Suprapubic skin (tissue), 4 donors: ENCODE measurements around the gene ULK1. TPM values are rescaled to one million over a fixed set of nuclear protein-coding genes. Genes with fewer than 3 reads are reported as not detected.

Experiments
- DNase-seq, 2 donors: peaks; one replicate each; pipeline ENCODE4 v3.0.0-alpha.2; 2019; ENCODE audit warnings: low spot score in 2 of 2
- H3K27ac ChIP-seq: fragments of 200-600 bp; sonication (generic); one replicate; pipeline ENCODE4 v1.5.1; 2019
- H3K27me3 ChIP-seq: fragments of 200-600 bp; sonication (generic); one replicate; pipeline ENCODE4 v1.5.1; 2019
- H3K36me3 ChIP-seq: fragments of 200-600 bp; sonication (generic); one replicate; pipeline ENCODE4 v1.5.1; 2019
- H3K4me1 ChIP-seq: fragments of 200-600 bp; sonication (generic); one replicate; pipeline ENCODE4 v1.5.1; 2019
- H3K4me3 ChIP-seq: fragments of 200-600 bp; sonication (generic); one replicate; pipeline ENCODE4 v1.5.1; 2019; ENCODE audit warnings: mild to moderate bottlenecking
- H3K9me3 ChIP-seq: fragments of 200-600 bp; sonication (generic); one replicate; pipeline ENCODE4 v1.5.1; 2019
- CTCF ChIP-seq, 2 donors: fragments of 200-600 bp in 1 of 2; fragments of 450-650 bp in 1 of 2; sonication (generic) in 1 of 2; IDR thresholded peaks; one replicate each; pipeline ENCODE4 v1.5.1; 2016 to 2019; ENCODE audit warnings: antibody characterized with exemption in 2 of 2, mild to moderate bottlenecking in 1 of 2, moderate library complexity in 1 of 2
- EP300 ChIP-seq: sonication (generic); formaldehyde crosslinking; IDR thresholded peaks from one replicate; pipeline ENCODE4 v1.6.1; 2017; ENCODE audit warnings: antibody characterized with exemption
- POLR2A ChIP-seq, 2 donors: fragments of 450-650 bp; IDR thresholded peaks; one replicate each; pipeline ENCODE4 v1.6.1; 2017; ENCODE audit warnings: antibody characterized with exemption in 2 of 2, mild to moderate bottlenecking in 2 of 2, moderate library complexity in 2 of 2
- POLR2AphosphoS5 ChIP-seq, 3 donors: sonication (generic); formaldehyde crosslinking; IDR thresholded peaks; one replicate each; pipeline ENCODE4 v1.6.1; 2017; ENCODE audit warnings: antibody characterized with exemption in 3 of 3
- WGBS: methylation state at CpG from one replicate; pipeline ENCODE4 v1.1.5; 2018; 5-methylcytosine and 5-hydroxymethylcytosine counted together
- total RNA-seq, 4 donors: library from RNA; depleted of rRNA; stranded (reverse); fragments of >200 nt; gene quantifications; one replicate each; pipeline ENCODE4 v1.1.0, GENCODE V29; 2016

Gene ULK1
- total RNA-seq, 4 donors from 2014 or later = 37.0 to 102 (median 65.7) TPM

GRCh38 chr12:131900397-131900796, 6.0 kb downstream of the ULK1 start:
- Histone ChIP-seq H3K4me1 (peaks cover 78% of the 10 kb centered on the region), H3K9me3 (no peaks in the 10 kb centered on the region), H3K36me3 (peaks cover 18% of the 10 kb centered on the region), H3K27me3 (no peaks in the 10 kb centered on the region), H3K4me3 (no peak overlapping the region), H3K27ac (no peak overlapping the region)
- TF ChIP-seq POLR2AphosphoS5 (IDR thresholded peaks at IDR 0.05) = no peak
- TF ChIP-seq POLR2A (IDR thresholded peaks at IDR 0.05) = no peak
- no peak for TF ChIP-seq EP300
- no peak for TF ChIP-seq CTCF (IDR thresholded peaks at IDR 0.05)
- WGBS = 56% methylated on average over 6 of the region's 6 CpGs
- no peak for DNase-seq

DNA sequence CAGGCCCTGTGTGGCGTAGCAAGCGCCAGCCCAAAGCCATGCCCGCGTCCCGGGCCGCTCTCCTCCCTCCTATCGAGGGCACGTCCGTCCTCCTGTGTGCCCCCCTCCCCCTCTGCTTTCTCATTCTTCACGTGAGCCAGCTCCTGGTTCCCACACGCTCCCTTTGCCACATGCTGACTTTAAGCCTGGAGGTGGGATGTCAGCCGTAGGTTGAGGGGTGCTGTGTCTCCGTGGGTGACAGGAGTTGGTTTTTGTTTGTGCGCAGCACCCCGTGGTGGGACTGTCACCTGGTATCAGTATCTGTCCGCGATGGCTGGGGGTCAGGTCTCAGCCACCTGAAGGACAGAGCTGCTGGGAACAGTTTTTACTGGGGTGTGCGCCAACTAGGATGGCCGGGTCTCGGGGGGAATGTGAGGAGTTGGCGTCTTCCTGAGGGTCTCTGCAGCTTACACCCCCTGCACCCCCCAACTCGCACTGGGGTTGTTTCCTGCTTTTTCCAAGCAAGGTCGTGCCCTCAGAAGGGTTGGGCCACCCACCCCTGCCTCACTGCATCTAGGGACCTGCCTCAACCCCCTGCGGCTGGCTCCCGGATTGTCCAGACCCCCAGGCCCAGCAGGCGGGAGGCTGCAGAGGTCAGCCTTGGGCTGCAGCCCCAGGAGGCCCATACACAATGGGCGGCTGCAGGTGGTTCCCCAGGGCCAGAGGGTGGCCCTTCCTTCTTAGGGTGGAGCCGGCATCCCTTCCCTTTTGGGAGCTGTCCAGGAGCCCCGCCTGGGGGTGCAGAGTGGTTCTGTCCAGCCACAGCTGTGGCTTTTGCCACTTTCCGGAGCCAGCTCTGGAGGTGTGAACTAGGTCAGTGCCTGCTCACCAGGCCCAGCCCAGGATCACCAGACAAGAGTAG, 7.3 kb downstream of the ULK1 start:
- TF ChIP-seq EP300 (no peak), POLR2AphosphoS5 (IDR thresholded peaks at IDR 0.05) (no peak), CTCF (IDR thresholded peaks at IDR 0.05) (no peak), POLR2A (IDR thresholded peaks at IDR 0.05) (no peak)
- H3K27ac ChIP-seq = no peak overlapping the region
- 62% methylated on average over 26 of the region's 30 CpGs for WGBS
- peaks cover 67% of the 10 kb centered on the region for H3K4me1 ChIP-seq
- peak in 1 of 2 donors; percentile 71 for DNase-seq
- H3K27me3 ChIP-seq = no peaks in the 10 kb centered on the region
- H3K4me3 ChIP-seq = peak overlapping the region; percentile 1
- H3K9me3 ChIP-seq = no peaks in the 10 kb centered on the region
- H3K36me3 ChIP-seq = peaks cover 21% of the 10 kb centered on the region

DNA sequence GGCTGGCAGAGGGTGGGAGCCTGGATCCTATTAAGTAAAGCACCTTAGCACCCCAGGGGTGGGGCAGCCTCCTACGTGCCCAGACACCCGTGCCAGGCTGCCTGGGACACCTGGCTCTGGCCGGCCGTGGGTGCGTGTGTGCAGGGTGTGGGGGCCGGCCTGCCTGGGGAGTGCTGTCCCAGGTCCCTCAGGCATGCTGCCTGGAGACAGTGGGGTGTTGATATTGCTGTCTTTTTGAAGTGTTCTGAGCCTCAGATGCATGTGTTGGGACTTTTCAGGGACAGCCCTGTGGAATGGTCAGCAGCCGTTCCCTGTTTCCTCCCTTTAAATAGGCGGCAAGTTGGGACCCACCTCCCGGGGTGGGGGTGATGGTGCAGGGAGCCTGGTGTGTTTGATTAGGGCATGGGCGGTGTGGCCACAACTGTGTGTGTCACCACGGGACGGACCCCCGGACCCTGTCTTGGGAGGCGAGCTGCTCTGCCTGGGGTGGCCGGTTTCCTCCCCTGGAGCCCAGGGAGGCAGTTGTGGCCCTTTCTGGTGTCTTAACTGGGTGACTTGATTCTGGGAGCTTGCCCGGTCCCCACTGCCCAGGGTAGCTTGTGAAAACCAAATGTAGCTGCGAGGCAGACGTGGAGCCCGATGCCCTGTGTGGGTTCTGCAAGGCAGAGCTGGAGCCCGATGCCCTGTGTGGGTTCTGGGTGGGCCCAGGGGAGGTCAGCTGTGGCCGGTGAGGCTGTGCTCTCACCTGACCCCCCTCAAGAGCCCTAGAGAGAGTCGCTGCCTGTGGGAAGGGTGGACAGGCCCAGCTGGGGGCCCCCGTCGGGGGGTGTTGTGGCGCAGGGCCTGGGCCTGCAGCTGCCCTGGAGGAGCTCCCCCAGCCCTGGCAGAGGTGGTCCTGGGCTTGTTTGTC, 8.2 kb downstream of the ULK1 start:
- Histone ChIP-seq H3K4me3 (peak overlapping the region; percentile 1), H3K27me3 (no peaks in the 10 kb centered on the region), H3K27ac (no peak overlapping the region), H3K4me1 (peaks cover 58% of the 10 kb centered on the region), H3K36me3 (peaks cover 24% of the 10 kb centered on the region), H3K9me3 (no peaks in the 10 kb centered on the region)
- TF ChIP-seq POLR2AphosphoS5 (IDR thresholded peaks at IDR 0.05) (no peak), CTCF (IDR thresholded peaks at IDR 0.05) (no peak), POLR2A (IDR thresholded peaks at IDR 0.05) (no peak), EP300 (no peak)
- WGBS = 77% methylated on average over 14 of the region's 25 CpGs
- DNase-seq = peak in 1 of 2 donors; percentile 59

- H3K27ac ChIP-seq = no peak overlapping the region
- no peak for TF ChIP-seq EP300
- TF ChIP-seq CTCF (IDR thresholded peaks at IDR 0.05) = no peak
- TF ChIP-seq POLR2A (IDR thresholded peaks at IDR 0.05) = no peak
- no peak for TF ChIP-seq POLR2AphosphoS5 (IDR thresholded peaks at IDR 0.05)
- no peaks in the 10 kb centered on the region for H3K27me3 ChIP-seq
- WGBS = 82% methylated on average over 10 of the region's 13 CpGs
- peak in 1 of 2 donors; percentile 56 for DNase-seq
- no peak overlapping the region for H3K4me3 ChIP-seq
- H3K4me1 ChIP-seq = peaks cover 53% of the 10 kb centered on the region
- no peaks in the 10 kb centered on the region for H3K9me3 ChIP-seq
- H3K36me3 ChIP-seq = peaks cover 29% of the 10 kb centered on the region
Measured at GRCh38 chr12:131903270-131904255, 9.1 kb downstream of the ULK1 start.
